Karpas-422 (cell line): ENCODE data around the gene ARRB2. TPM values are rescaled to one million over a fixed set of nuclear protein-coding genes. Genes with fewer than 3 reads are reported as not detected.

ENCODE experiments used
- DNase-seq: peaks from one replicate; pipeline ENCODE4 v3.0.0-alpha.2; 2015
- H2AFZ ChIP-seq: fragments of 200-600 bp; sonication (generic); 2 replicates; pipeline ENCODE4 v1.6.1; 2014; ENCODE audit warnings: antibody characterized with exemption, low read length, mixed read lengths
- H3K27ac ChIP-seq: fragments of 200-600 bp; sonication (generic); 2 replicates; pipeline ENCODE4 v1.5.1; 2014; ENCODE audit warnings: mild to moderate bottlenecking, low read length, moderate library complexity
- H3K27me3 ChIP-seq: fragments of 200-600 bp; sonication (generic); 2 replicates; pipeline ENCODE4 v1.6.1; 2014; ENCODE audit warnings: low read length, mixed read lengths
- H3K36me3 ChIP-seq: fragments of 200-600 bp; sonication (generic); 2 replicates; pipeline ENCODE4 v1.6.1; 2014; ENCODE audit warnings: low read length, mixed read lengths; ENCODE audit not compliant: insufficient read depth
- H3K4me1 ChIP-seq: fragments of 200-600 bp; sonication (generic); 2 replicates; pipeline ENCODE4 v1.6.1; 2014; ENCODE audit warnings: mild to moderate bottlenecking, low read length, mixed read lengths
- H3K4me2 ChIP-seq: fragments of 200-600 bp; sonication (generic); 2 replicates; pipeline ENCODE4 v1.6.1; 2014; ENCODE audit warnings: low read length, low read depth, mild to moderate bottlenecking; ENCODE audit not compliant: poor library complexity, severe bottlenecking
- H3K4me3 ChIP-seq: fragments of 200-600 bp; sonication (generic); 2 replicates; pipeline ENCODE4 v1.5.1; 2014; ENCODE audit warnings: mild to moderate bottlenecking, antibody characterized with exemption, low read length, mixed read lengths
- H3K79me2 ChIP-seq: fragments of 200-600 bp; sonication (generic); 2 replicates; pipeline ENCODE4 v1.6.1; 2014; ENCODE audit warnings: mild to moderate bottlenecking, low read length, mixed read lengths
- H3K9ac ChIP-seq: fragments of 200-600 bp; sonication (generic); 2 replicates; pipeline ENCODE4 v1.6.0; 2014; ENCODE audit warnings: low read length
- H3K9me2 ChIP-seq: fragments of 200-600 bp; sonication (generic), shearing (Covaris generic); replicated peaks from 2 replicates; pipeline ENCODE4 v1.6.0; 2014; ENCODE audit warnings: mild to moderate bottlenecking, low read length, moderate library complexity; ENCODE audit not compliant: insufficient read depth
- H3K9me3 ChIP-seq: fragments of 300-700, 200-600 bp; sonication (generic); 2 replicates; pipeline ENCODE4 v1.6.1; 2014; ENCODE audit warnings: low read length, mixed read lengths
- H4K20me1 ChIP-seq: fragments of 200-600 bp; sonication (generic); 2 replicates; pipeline ENCODE4 v1.6.1; 2014; ENCODE audit warnings: mild to moderate bottlenecking, antibody characterized with exemption, low read length, low read depth; ENCODE audit not compliant: insufficient read depth
- total RNA-seq: library from RNA; depleted of rRNA; stranded (reverse); fragments of >200 nt; shearing (Covaris generic); gene quantifications from 2 replicates; pipeline ENCODE4 v1.2.3, GENCODE V29; 2014; ENCODE audit warnings: low replicate concordance

The ARRB2 gene
- total RNA-seq, 1 experiment from 2014 or later: 19.1 TPM

- Histone ChIP-seq H4K20me1 (no peaks in the 10 kb centered on the region), H3K4me1 (peaks cover 10% of the 10 kb centered on the region), H3K27ac (no peak overlapping the region), H3K36me3 (no peaks in the 10 kb centered on the region), H3K4me2 (no peak overlapping the region), H2AFZ (no peak overlapping the region), H3K4me3 (no peak overlapping the region), H3K9me2 (no peaks in the 10 kb centered on the region), H3K9me3 (no peaks in the 10 kb centered on the region), H3K9ac (no peak overlapping the region), H3K27me3 (no peaks in the 10 kb centered on the region), H3K79me2 (peaks cover 24% of the 10 kb centered on the region)
- no peak for DNase-seq
Observed at GRCh38 chr17:4715063-4715744, 4.8 kb downstream of the ARRB2 start.

DNA sequence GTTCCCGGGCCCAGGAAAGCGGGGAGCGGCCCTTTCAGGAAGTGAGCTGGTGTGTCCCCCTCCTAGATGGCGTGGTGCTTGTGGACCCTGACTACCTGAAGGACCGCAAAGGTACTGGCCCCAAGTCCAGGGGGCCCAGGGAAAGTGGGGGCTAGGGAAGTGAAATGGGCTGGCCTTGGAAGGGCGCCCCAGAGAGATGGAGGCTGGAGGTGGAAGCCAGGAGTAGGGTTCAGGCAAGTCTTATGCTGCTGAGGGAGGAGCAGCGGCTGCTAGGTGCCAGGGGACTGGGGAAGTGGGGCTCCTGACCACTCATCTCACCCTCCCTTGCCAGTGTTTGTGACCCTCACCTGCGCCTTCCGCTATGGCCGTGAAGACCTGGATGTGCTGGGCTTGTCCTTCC is 5.6 kb downstream of the ARRB2 start:
- Histone ChIP-seq H3K4me3 (no peak overlapping the region), H3K27ac (no peak overlapping the region), H3K4me2 (no peak overlapping the region), H4K20me1 (no peaks in the 10 kb centered on the region), H3K27me3 (no peaks in the 10 kb centered on the region), H3K9me2 (no peaks in the 10 kb centered on the region), H2AFZ (no peak overlapping the region), H3K9ac (no peak overlapping the region), H3K36me3 (no peaks in the 10 kb centered on the region), H3K79me2 (peaks cover 21% of the 10 kb centered on the region), H3K4me1 (peaks cover 9% of the 10 kb centered on the region), H3K9me3 (no peaks in the 10 kb centered on the region)
- DNase-seq: no peak

DNA sequence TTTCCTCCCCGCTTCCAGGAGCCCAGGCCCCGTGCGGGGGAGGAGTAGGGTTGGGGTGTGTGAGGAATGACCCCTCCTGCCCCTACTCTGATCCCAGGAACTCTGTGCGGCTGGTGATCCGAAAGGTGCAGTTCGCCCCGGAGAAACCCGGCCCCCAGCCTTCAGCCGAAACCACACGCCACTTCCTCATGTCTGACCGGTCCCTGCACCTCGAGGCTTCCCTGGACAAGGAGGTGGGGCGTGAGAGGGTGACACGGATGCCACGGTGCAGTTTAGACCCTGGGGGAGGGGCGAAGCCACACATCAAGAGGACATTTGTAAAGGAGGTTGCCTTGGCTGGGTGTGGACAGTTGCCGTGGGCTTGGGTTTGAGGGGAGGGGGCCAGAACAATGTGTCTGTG is 7.4 kb downstream of the ARRB2 start:
- Histone ChIP-seq H3K36me3 (no peaks in the 10 kb centered on the region), H4K20me1 (no peaks in the 10 kb centered on the region)

GRCh38 chr17:4718276-4718675 is 7.8 kb downstream of the ARRB2 start:
- no peak overlapping the region for H3K9ac ChIP-seq
- no peak overlapping the region for H3K27ac ChIP-seq
- no peaks in the 10 kb centered on the region for H3K27me3 ChIP-seq
- no peaks in the 10 kb centered on the region for H3K9me2 ChIP-seq
- no peak overlapping the region for H3K4me3 ChIP-seq
- H3K36me3 ChIP-seq: no peaks in the 10 kb centered on the region
- H3K4me2 ChIP-seq: no peak overlapping the region
- no peaks in the 10 kb centered on the region for H4K20me1 ChIP-seq
- H3K9me3 ChIP-seq: no peaks in the 10 kb centered on the region
- no peak for DNase-seq
- peaks cover 5% of the 10 kb centered on the region; the same call in 1 of the 2 replicates for H3K79me2 ChIP-seq
- no peak overlapping the region for H2AFZ ChIP-seq
- H3K4me1 ChIP-seq: no peaks in the 10 kb centered on the region

More for the DNA sequence above, 7.4 kb downstream of the ARRB2 start:
- no peak overlapping the region for H2AFZ ChIP-seq
- no peak overlapping the region for H3K9ac ChIP-seq
- H3K27ac ChIP-seq: no peak overlapping the region
- H3K9me2 ChIP-seq: no peaks in the 10 kb centered on the region
- H3K4me3 ChIP-seq: no peak overlapping the region
- H3K4me2 ChIP-seq: no peak overlapping the region
- H3K27me3 ChIP-seq: no peaks in the 10 kb centered on the region
- peaks cover 5% of the 10 kb centered on the region; the same call in 1 of the 2 replicates for H3K79me2 ChIP-seq
- DNase-seq: no peak
- H3K4me1 ChIP-seq: no peaks in the 10 kb centered on the region
- no peaks in the 10 kb centered on the region for H3K9me3 ChIP-seq

DNA sequence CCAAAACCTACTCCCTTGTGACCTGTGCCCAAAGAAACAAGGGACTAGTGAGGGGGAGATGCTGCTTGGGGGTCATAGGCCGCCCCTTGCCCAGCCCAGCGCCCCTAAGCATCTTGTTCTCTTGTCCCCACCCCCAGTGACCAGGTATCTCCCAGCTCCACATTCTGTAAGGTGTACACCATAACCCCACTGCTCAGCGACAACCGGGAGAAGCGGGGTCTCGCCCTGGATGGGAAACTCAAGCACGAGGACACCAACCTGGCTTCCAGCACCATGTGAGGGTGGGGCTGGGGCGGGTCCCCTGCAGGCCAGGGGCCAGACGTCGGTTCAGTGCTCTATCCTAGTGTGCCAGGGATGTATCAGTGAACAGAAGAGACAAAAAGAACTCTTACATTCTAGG is 8.7 kb downstream of the ARRB2 start:
- no peak for DNase-seq
- Histone ChIP-seq H3K9me3 (no peaks in the 10 kb centered on the region), H3K4me3 (no peak overlapping the region), H3K36me3 (no peaks in the 10 kb centered on the region), H3K9ac (no peak overlapping the region), H3K4me1 (no peaks in the 10 kb centered on the region), H4K20me1 (no peaks in the 10 kb centered on the region), H3K79me2 (peaks cover under 1% of the 10 kb centered on the region; the same call in 1 of the 2 replicates), H3K27me3 (no peaks in the 10 kb centered on the region), H3K9me2 (no peaks in the 10 kb centered on the region), H3K27ac (no peak overlapping the region), H2AFZ (no peak overlapping the region), H3K4me2 (no peak overlapping the region)

- H3K4me3 ChIP-seq: no peak overlapping the region
- no peaks in the 10 kb centered on the region for H3K9me2 ChIP-seq
- no peak for DNase-seq
- H3K9me3 ChIP-seq: no peaks in the 10 kb centered on the region
- H4K20me1 ChIP-seq: no peaks in the 10 kb centered on the region
- H3K79me2 ChIP-seq: no peaks in the 10 kb centered on the region
- H3K9ac ChIP-seq: no peak overlapping the region
- H3K27ac ChIP-seq: no peak overlapping the region
- no peaks in the 10 kb centered on the region for H3K27me3 ChIP-seq
- no peak overlapping the region for H2AFZ ChIP-seq
- H3K36me3 ChIP-seq: no peaks in the 10 kb centered on the region
- no peak overlapping the region for H3K4me2 ChIP-seq
- H3K4me1 ChIP-seq: no peaks in the 10 kb centered on the region
Observed at GRCh38 chr17:4719684-4720221, 9.3 kb downstream of the ARRB2 start.

GRCh38 chr17:4720787-4721186 is 10.4 kb downstream of the ARRB2 start:
- Histone ChIP-seq H3K9me3 (no peaks in the 10 kb centered on the region), H3K4me1 (no peaks in the 10 kb centered on the region), H3K4me2 (no peak overlapping the region), H3K9ac (no peak overlapping the region), H3K27me3 (no peaks in the 10 kb centered on the region), H3K36me3 (no peaks in the 10 kb centered on the region), H3K4me3 (no peak overlapping the region), H4K20me1 (no peaks in the 10 kb centered on the region), H3K27ac (no peak overlapping the region), H3K79me2 (no peaks in the 10 kb centered on the region), H2AFZ (no peak overlapping the region), H3K9me2 (no peaks in the 10 kb centered on the region)
- DNase-seq: no peak

DNA sequence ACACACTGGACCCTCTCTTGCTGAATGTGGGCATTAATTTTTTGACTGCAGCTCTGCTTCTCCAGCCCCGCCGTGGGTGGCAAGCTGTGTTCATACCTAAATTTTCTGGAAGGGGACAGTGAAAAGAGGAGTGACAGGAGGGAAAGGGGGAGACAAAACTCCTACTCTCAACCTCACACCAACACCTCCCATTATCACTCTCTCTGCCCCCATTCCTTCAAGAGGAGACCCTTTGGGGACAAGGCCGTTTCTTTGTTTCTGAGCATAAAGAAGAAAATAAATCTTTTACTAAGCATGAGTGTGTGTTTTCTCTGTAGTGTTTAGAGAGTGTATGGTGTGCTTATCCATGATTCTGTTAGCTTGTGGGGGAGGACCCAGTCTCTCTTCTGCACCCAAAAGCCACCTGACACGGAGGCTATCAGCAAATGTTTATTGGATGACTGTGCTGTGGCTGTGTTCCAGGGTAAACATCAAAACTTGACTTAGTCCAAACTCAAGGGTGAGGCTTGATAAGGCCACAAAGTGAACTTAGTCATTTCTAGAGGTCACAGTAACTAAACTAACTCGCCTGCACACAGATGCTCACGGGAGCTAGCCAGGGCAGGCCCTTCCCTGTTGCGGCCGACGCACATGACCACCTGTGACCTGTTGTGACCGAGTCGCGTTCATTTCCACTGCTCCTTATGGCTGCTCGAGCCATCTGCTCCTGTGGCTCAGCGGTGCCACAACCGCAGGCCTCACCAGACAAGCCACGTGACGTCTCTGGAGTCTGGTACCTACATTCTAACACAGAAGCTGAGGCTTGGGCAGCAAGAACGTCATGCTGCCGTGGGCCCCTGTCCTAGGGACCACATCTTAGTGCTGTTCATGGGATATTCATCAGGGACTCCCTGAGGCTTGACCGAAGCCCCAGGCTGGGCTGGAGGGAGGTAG is 11.0 kb downstream of the ARRB2 start:
- no peak overlapping the region for H3K9ac ChIP-seq

More for the DNA sequence above, 11.0 kb downstream of the ARRB2 start:
- DNase-seq: no peak
- Histone ChIP-seq H3K9me2 (no peaks in the 10 kb centered on the region), H3K27me3 (no peaks in the 10 kb centered on the region), H2AFZ (no peak overlapping the region), H3K9me3 (no peaks in the 10 kb centered on the region), H3K27ac (no peak overlapping the region), H4K20me1 (no peaks in the 10 kb centered on the region), H3K4me3 (no peak overlapping the region), H3K79me2 (no peaks in the 10 kb centered on the region), H3K4me1 (no peaks in the 10 kb centered on the region), H3K36me3 (no peaks in the 10 kb centered on the region), H3K4me2 (no peak overlapping the region)
